ENCODE results near the gene LDLRAP1. TPM values are rescaled to one million over a fixed set of nuclear protein-coding genes. Genes with fewer than 3 reads are reported as not detected.
"Not testable (repeated sequence)": the region's sequence is repeated elsewhere in the genome, so short reads cannot be mapped to it uniquely, and the experiment has no call there.

The LDLRAP1 gene
- total RNA-seq, 1 donor from 2014 or later: 22.3 TPM

DNA sequence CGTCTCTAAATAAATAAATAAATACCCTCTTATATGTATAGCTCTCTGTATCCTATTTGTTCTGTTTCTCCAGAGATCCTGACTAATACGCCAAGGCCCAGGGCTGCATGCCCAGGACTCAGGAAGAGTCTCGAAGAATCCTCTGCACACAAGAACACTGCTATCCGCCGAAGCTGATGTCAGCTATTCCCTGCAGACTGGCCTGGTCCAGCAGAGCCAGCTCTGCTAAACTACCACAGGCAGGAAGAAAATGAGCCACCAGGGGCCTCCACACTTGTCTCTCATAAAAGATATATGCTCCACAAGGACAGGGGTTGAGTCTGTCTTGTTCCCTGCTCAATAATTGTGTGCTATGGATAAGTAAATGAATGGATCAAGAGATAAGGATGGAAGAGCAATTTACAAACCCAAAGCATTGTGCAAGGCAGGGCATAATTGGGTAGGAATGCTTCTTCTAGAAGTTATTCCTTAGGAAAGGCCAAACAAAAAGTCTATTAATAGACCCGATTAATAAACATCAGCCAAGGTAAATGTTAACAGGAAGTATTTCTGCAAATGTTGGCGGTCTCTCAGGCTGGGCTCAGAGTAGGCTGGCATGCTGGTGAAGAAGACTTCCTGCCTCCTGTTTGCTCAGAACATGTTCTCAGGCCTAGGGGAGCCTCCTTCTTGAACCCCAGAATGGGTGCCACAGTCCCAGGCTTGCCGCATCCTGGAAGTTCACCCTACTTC is 46.9 kb downstream of the LDLRAP1 start:
- TF ChIP-seq POLR2AphosphoS5 (IDR thresholded peaks at IDR 0.05; ENCODE audit: insufficient read depth in 1 of 2, low read depth in 1 of 2) (no peak), POLR2A (IDR thresholded peaks at IDR 0.05) (no peak)
- TF ChIP-seq, protein P1, sequence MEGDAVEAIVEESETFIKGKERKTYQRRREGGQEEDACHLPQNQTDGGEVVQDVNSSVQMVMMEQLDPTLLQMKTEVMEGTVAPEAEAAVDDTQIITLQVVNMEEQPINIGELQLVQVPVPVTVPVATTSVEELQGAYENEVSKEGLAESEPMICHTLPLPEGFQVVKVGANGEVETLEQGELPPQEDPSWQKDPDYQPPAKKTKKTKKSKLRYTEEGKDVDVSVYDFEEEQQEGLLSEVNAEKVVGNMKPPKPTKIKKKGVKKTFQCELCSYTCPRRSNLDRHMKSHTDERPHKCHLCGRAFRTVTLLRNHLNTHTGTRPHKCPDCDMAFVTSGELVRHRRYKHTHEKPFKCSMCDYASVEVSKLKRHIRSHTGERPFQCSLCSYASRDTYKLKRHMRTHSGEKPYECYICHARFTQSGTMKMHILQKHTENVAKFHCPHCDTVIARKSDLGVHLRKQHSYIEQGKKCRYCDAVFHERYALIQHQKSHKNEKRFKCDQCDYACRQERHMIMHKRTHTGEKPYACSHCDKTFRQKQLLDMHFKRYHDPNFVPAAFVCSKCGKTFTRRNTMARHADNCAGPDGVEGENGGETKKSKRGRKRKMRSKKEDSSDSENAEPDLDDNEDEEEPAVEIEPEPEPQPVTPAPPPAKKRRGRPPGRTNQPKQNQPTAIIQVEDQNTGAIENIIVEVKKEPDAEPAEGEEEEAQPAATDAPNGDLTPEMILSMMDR (IDR thresholded peaks at IDR 0.05): no peak
- H3K9me3 ChIP-seq: no peaks in the 10 kb centered on the region
- H3K27ac ChIP-seq: no peak overlapping the region
- intact Hi-C loops (cut with DNase I): no loop called here
- H3K36me3 ChIP-seq: no peaks in the 10 kb centered on the region
- H3K27me3 ChIP-seq: no peaks in the 10 kb centered on the region
- H3K4me3 ChIP-seq: no peak overlapping the region
- no peaks in the 10 kb centered on the region for H3K4me1 ChIP-seq
- DNase-seq (ENCODE audit: extremely low spot score in 2 of 2): no peak

DNA sequence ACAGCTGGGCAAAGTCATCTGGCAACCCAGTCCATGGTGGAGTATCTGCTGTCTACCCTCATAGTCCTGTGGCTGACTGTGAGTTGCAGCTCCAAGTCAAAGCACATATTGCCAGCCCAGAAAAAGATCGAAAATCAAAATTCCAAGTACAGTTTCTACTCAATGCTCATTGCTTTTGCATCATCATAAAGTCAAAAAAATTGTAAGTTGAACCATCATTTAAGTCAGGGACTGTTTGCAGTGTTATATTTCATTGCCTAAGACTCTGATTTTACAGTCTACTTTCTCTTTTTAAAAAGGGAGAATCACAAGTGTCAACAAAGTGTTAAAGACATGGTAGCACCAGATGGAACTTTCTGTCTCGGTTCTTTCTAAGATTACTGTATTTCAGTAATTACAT is 50.5 kb downstream of the LDLRAP1 start:
- Histone ChIP-seq H3K27me3 (no peaks in the 10 kb centered on the region), H3K9me3 (no peaks in the 10 kb centered on the region), H3K4me3 (no peak overlapping the region), H3K4me1 (no peaks in the 10 kb centered on the region), H3K36me3 (no peaks in the 10 kb centered on the region), H3K27ac (no peak overlapping the region)
- no peak for DNase-seq (ENCODE audit: extremely low spot score in 2 of 2)
- TF ChIP-seq, protein P1 (IDR thresholded peaks at IDR 0.05): no peak
- no peak for TF ChIP-seq POLR2AphosphoS5 (IDR thresholded peaks at IDR 0.05; ENCODE audit: insufficient read depth in 1 of 2, low read depth in 1 of 2)
- TF ChIP-seq POLR2A (IDR thresholded peaks at IDR 0.05): no peak
- intact Hi-C loops (cut with DNase I): no loop called here

DNA sequence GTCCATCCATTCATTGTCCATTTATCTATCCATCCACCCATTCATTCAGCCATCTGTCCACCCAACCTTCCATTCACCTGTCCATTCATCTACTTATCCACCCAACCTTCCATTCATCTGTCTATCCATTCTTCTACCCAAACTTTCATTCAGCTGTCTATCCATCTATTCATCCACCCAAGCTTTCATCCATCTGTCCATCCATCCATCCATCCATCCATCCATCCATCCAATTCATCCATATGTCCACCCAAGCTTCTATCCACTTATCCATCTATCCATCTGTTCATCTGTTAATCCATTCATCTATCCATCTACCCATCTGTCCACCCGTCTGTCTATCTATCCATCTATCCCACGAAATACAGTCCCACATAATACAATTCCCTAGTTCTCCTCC is 51.6 kb downstream of the LDLRAP1 start:
- TF ChIP-seq POLR2A (IDR thresholded peaks at IDR 0.05) (no peak), POLR2AphosphoS5 (IDR thresholded peaks at IDR 0.05; ENCODE audit: insufficient read depth in 1 of 2, low read depth in 1 of 2) (no peak)
- TF ChIP-seq, protein P1 (IDR thresholded peaks at IDR 0.05): no peak

DNA sequence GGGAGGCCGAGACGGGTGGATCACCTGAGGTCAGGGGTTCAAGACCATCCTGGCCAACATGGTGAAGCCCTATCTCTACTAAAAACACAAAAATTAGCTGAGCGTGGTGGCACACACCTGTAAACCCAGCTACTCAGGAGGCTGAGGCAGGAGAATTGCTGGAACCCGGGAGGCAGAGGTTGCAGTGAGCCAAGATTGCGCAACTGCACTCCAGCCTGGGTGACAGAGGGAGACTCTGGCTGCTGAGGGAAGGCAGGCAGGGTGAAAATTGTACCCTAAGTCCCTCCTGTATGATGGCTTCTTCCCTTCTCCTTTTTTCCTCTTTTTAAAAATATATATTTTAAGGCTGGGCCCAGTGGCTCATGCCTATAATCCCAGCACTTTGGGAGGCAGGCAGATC is 53.2 kb downstream of the LDLRAP1 start:
- H3K27me3 ChIP-seq; H3K27ac ChIP-seq; H3K9me3 ChIP-seq; DNase-seq (ENCODE audit: extremely low spot score in 2 of 2); H3K4me1 ChIP-seq; H3K36me3 ChIP-seq; intact Hi-C loops (cut with DNase I); H3K4me3 ChIP-seq: not testable (repeated sequence)

More for the DNA sequence above, 51.6 kb downstream of the LDLRAP1 start:
- Histone ChIP-seq H3K27ac (no peak overlapping the region), H3K9me3 (no peaks in the 10 kb centered on the region), H3K27me3 (no peaks in the 10 kb centered on the region), H3K4me1 (no peaks in the 10 kb centered on the region), H3K4me3 (no peak overlapping the region), H3K36me3 (no peaks in the 10 kb centered on the region)
- intact Hi-C loops (cut with DNase I): no loop called here
- no peak for DNase-seq (ENCODE audit: extremely low spot score in 2 of 2)

DNA sequence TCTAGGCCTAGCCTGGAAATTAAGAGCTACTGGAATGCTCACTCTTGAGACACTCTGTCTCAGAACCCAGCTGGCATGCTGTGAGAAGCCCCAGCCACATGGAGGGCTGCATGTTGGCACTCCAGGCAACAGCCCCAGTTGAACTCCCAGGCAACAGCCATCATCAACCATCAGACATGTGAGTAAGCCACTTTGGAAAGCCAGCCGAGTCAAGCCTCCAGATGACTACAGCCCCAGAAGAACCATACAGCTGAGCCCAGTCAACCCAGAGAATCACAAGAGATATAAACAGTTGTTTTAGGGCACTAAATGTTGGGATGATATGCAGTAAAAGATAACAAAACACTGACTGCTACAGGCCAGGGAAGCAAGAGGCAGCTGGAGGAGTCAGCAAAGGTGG is 55.5 kb downstream of the LDLRAP1 start:
- no peak for TF ChIP-seq POLR2A (IDR thresholded peaks at IDR 0.05)
- intact Hi-C loops (cut with DNase I): no loop called here

DNA sequence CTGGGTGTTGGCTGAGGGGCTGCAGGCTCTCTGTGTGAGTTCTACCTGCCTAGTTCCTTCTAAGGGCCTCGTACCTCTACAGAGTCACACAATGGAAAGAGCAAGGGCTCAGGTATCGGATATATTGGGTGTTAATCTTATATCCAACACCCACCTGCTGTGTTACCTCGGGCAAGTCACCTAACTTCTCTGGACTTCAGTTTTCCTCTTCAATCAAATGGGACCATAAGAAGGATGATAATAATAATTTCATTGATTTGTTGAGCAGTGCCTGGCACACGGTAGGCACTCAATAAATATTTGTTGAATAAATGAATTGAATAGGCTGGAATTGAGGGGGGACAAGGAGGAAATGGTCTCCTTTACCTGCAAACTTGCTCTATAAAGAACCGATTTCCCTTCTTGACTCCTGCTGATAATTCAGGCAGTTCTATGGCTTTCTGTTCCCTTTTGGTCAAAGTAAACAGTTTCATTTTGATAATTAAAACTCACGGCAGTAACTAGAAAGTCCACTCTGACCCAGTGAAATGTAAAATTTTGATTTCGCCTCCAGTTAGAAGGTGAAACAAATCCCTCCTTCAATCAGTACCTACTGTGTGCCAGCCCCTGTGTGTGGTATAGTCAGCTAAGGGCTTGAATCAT is 56.7 kb downstream of the LDLRAP1 start:
- Histone ChIP-seq H3K36me3 (no peaks in the 10 kb centered on the region), H3K4me1 (no peaks in the 10 kb centered on the region), H3K4me3 (no peak overlapping the region), H3K9me3 (no peaks in the 10 kb centered on the region), H3K27ac (no peak overlapping the region), H3K27me3 (no peaks in the 10 kb centered on the region)
- TF ChIP-seq, protein P1 (IDR thresholded peaks at IDR 0.05): no peak
- TF ChIP-seq POLR2AphosphoS5 (IDR thresholded peaks at IDR 0.05; ENCODE audit: insufficient read depth in 1 of 2, low read depth in 1 of 2) (no peak), POLR2A (IDR thresholded peaks at IDR 0.05) (no peak)
- intact Hi-C loops (cut with DNase I): no loop called here
- no peak for DNase-seq (ENCODE audit: extremely low spot score in 2 of 2)

More for the DNA sequence above, 55.5 kb downstream of the LDLRAP1 start:
- no peaks in the 10 kb centered on the region for H3K36me3 ChIP-seq
- no peaks in the 10 kb centered on the region for H3K4me1 ChIP-seq
- no peak overlapping the region for H3K4me3 ChIP-seq
- no peak for DNase-seq (ENCODE audit: extremely low spot score in 2 of 2)
- H3K27me3 ChIP-seq: no peaks in the 10 kb centered on the region
- no peaks in the 10 kb centered on the region for H3K9me3 ChIP-seq
- H3K27ac ChIP-seq: no peak overlapping the region

DNA sequence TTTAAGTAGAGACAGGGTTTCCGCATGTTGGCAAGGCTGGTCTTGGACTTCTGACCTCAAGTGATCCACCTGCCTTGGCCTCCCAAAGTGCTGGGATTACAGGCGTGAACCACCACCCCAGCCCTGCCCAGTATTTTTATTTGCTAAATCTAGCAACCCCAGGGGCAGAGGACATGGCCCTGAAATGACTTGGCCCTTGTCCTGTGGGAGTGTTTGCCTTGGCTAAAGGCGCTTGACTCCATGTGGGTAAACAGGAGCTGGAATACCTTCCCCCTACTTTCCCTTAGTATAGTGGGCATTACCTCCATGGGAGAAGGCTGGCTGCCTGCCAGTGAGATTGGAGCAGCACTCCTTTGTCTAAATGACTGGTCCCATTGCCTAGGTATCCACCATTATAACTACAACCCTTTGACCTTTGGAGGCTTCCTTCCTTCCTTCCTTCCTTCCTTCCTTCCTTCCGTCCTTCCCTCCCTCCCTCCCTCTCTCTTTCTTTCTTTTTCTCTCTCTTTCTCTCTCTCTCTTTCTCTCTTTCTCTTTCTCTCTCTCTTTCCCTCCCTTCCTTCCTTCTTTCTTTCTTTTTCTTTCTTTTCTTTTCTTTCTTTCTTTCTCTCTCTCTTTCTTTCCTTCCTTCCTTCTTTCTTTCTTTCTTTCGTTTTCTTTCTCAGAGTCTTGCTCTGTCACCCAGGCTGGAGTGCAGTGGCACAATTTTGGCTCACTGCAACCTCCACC is 57.7 kb downstream of the LDLRAP1 start:
- H3K4me3 ChIP-seq; H3K4me1 ChIP-seq; H3K27me3 ChIP-seq; DNase-seq (ENCODE audit: extremely low spot score in 2 of 2); H3K36me3 ChIP-seq; H3K27ac ChIP-seq; H3K9me3 ChIP-seq; intact Hi-C loops (cut with DNase I): not testable (repeated sequence)

DNA sequence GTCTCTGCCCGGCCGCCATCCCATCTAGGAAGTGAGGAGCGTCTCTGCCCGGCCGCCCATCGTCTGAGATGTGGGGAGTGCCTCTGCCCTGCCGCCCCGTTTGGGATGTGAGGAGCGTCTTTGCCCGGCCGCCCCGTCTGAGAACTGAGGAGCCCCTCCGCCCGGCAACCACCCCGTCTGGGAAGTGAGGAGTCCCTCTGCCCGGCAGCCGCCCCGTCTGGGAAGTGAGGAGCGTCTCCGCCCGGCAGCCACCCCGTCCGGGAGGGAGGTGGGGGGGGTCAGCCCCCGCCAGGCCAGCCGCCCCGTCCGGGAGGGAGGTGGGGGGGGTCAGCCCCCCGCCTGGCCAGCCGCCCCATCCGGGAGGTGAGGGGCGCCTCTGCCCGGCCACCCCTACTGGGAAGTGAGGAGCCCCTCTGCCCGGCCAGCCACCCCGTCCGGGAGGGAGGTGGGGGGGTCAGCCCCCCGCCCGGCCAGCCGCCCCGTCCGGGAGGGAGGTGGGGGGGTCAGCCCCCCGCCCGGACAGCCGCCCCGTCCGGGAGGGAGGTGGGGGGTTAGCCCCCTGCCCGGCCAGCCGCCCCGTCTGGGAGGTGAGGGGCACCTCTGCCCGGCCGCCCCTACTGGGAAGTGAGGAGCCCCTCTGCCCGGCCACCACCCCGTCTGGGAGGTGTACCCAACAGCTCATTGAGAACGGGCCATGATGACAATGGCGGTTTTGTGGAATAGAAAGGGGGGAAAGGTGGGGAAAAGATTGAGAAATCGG is 60.6 kb downstream of the LDLRAP1 start:
- H3K27ac ChIP-seq; H3K27me3 ChIP-seq; DNase-seq (ENCODE audit: extremely low spot score in 2 of 2); intact Hi-C loops (cut with DNase I); H3K9me3 ChIP-seq; H3K4me1 ChIP-seq; H3K4me3 ChIP-seq; H3K36me3 ChIP-seq: not testable (repeated sequence)

Data from vagina (tissue), 2 donors.